Fibroblast of mammary gland (primary cell): ENCODE data around the gene C1QTNF5.
A peak's percentile ranks its signal among the peaks of the same experiment; 100 is the strongest.

ENCODE experiments used
- DNase-seq: peaks from one replicate; pipeline ENCODE4 v3.0.0-alpha.2; 2010; ENCODE audit warnings: low read depth
- H3K4me3 ChIP-seq: 2 replicates; pipeline ENCODE4 v1.5.1; 2011; ENCODE audit warnings: low read depth, mild to moderate bottlenecking, low read length, moderate library complexity; ENCODE audit not compliant: control insufficient read depth
- CTCF ChIP-seq: conservative IDR thresholded peaks from 2 replicates; pipeline ENCODE4 v1.5.1; 2011; ENCODE audit warnings: low read depth, low read length, inconsistent platforms; ENCODE audit not compliant: control insufficient read depth, insufficient read depth

The C1QTNF5 gene

GRCh38 chr11:119363081-119363850 is 22.6 kb upstream of the C1QTNF5 start:
- no peak overlapping the region for H3K4me3 ChIP-seq
- no peak for DNase-seq

DNA sequence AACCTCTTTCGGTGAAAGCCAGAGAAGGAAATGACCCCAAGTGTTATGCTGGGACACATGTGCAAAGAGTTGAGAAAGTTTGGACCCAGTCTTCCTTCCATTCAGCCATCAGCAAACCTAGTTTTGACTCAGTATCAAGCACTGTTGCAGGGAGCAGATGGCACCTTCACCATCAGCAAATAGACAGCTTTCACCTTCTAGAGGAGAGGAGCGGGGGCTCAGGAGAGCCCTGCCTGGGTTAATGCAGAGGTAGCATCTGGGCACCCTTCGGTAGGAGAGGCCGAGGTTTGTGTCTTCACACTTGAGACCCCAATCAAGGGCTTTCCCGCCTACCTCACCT is 22.0 kb upstream of the C1QTNF5 start:
- DNase-seq, result no peak
- H3K4me3 ChIP-seq, result no peak overlapping the region

More at GRCh38 chr11:119363081-119363850, 22.6 kb upstream of the C1QTNF5 start:
- TF ChIP-seq CTCF, result no peak

GRCh38 chr11:119361941-119362725 is 21.4 kb upstream of the C1QTNF5 start:
- no peak for DNase-seq
- no peak for TF ChIP-seq CTCF
- H3K4me3 ChIP-seq, result no peak overlapping the region

More for the DNA sequence above, 22.0 kb upstream of the C1QTNF5 start:
- TF ChIP-seq CTCF, result no peak

GRCh38 chr11:119361056-119361787 is 20.5 kb upstream of the C1QTNF5 start:
- no peak overlapping the region for H3K4me3 ChIP-seq
- DNase-seq, result peak; percentile 95
- no peak for TF ChIP-seq CTCF

GRCh38 chr11:119359365-119360214 is 18.9 kb upstream of the C1QTNF5 start:
- TF ChIP-seq CTCF, result no peak
- no peak for DNase-seq
- H3K4me3 ChIP-seq, result no peak overlapping the region

DNA sequence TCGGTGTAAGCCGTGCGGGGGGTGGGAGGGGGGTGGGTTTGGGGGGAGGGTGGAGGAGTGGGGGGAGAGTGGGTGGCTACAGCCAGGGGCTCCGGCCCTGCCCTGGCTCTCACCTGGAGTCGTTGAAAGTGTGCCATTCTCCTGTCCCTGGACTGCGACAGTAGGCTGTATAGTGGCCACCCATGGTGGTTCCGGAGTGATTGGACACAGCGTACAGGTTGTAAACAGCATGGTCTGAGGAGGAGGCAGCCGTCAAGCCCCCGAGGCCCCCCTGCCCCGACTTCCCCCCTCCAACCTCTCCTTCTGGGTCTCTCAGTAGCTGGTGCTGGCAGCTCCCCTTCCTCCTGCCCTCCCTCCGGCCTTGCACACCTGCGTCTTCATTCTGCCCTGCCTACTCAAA is 16.4 kb upstream of the C1QTNF5 start:
- peak overlapping the region; percentile 61 for H3K4me3 ChIP-seq
- no peak for DNase-seq
- TF ChIP-seq CTCF, result no peak
